IPS-18c (cell line): ENCODE measurements around the gene FADS1.

Experiments used
- H3K4me3 ChIP-seq: 2 replicates; pipeline ENCODE4 v1.7.0; 2013; ENCODE audit warnings: low read depth, mild to moderate bottlenecking, low read length, moderate library complexity; ENCODE audit not compliant: insufficient read depth
- H3K9me3 ChIP-seq: one replicate; pipeline ENCODE4 v1.6.1; 2013; ENCODE audit warnings: mild to moderate bottlenecking, low read length, moderate library complexity; ENCODE audit not compliant: control insufficient read depth, insufficient read depth

FADS1 gene

GRCh38 chr11:61760946-61761345, 55.9 kb downstream of the FADS1 start:
- Histone ChIP-seq H3K9me3 (no peaks in the 10 kb centered on the region), H3K4me3 (no peak overlapping the region)

GRCh38 chr11:61757213-61757862, 59.5 kb downstream of the FADS1 start:
- H3K9me3 ChIP-seq: peaks cover 3% of the 10 kb centered on the region
- H3K4me3 ChIP-seq: no peak overlapping the region

GRCh38 chr11:61756452-61757212, 60.2 kb downstream of the FADS1 start:
- peaks cover 3% of the 10 kb centered on the region for H3K9me3 ChIP-seq

GRCh38 chr11:61756147-61756451, 60.7 kb downstream of the FADS1 start:
- Histone ChIP-seq H3K4me3 (no peak overlapping the region), H3K9me3 (peaks cover 3% of the 10 kb centered on the region)

More at GRCh38 chr11:61756452-61757212, 60.2 kb downstream of the FADS1 start:
- no peak overlapping the region for H3K4me3 ChIP-seq

GRCh38 chr11:61754534-61755482, 62.0 kb downstream of the FADS1 start:
- H3K4me3 ChIP-seq: no peak overlapping the region

GRCh38 chr11:61753672-61754071, 63.1 kb downstream of the FADS1 start:
- Histone ChIP-seq H3K9me3 (peaks cover 7% of the 10 kb centered on the region), H3K4me3 (no peak overlapping the region)

More at GRCh38 chr11:61754534-61755482, 62.0 kb downstream of the FADS1 start:
- H3K9me3 ChIP-seq: peaks cover 7% of the 10 kb centered on the region

- Histone ChIP-seq H3K4me3 (peak overlapping the region; percentile 64), H3K9me3 (peaks cover 7% of the 10 kb centered on the region)
Measured at GRCh38 chr11:61752925-61753521, 63.8 kb downstream of the FADS1 start.

- H3K4me3 ChIP-seq: peak within 1 kb of the TSS; percentile 64
- peaks cover 7% of the 10 kb centered on the region for H3K9me3 ChIP-seq
Measured at GRCh38 chr11:61752117-61752924, 64.5 kb downstream of the FADS1 start, which contains the start of gene MYRF. Gene MYRF (plus strand): TSS chr11:61752636. CDS start chr11:61752745, 109 bp downstream.

GRCh38 chr11:61751384-61751783, 65.4 kb downstream of the FADS1 start:
- no peak overlapping the region for H3K4me3 ChIP-seq

GRCh38 chr11:61750631-61751273, 66.1 kb downstream of the FADS1 start:
- no peak overlapping the region for H3K4me3 ChIP-seq
- H3K9me3 ChIP-seq: peaks cover 7% of the 10 kb centered on the region

More at GRCh38 chr11:61751384-61751783, 65.4 kb downstream of the FADS1 start:
- peaks cover 7% of the 10 kb centered on the region for H3K9me3 ChIP-seq
